Endothelial cell (in vitro differentiated cells): ENCODE measurements around the gene ZSCAN32. TPM values are rescaled to one million over a fixed set of nuclear protein-coding genes. Genes with fewer than 3 reads are reported as not detected.

Experiments
- DNase-seq: peaks from one replicate; pipeline ENCODE4 v3.0.0; 2021; ENCODE audit warnings: low spot score
- H3K27ac Mint-ChIP-seq: one replicate; pipeline ENCODE4 v1.8.0; 2021; ENCODE audit warnings: mixed read lengths, inconsistent platforms; ENCODE audit not compliant: unreplicated experiment
- H3K27me3 Mint-ChIP-seq: one replicate; pipeline ENCODE4 v1.8.0; 2021; ENCODE audit warnings: mild to moderate bottlenecking, moderate library complexity, mixed read lengths, inconsistent platforms; ENCODE audit not compliant: unreplicated experiment
- H3K36me3 Mint-ChIP-seq: one replicate; pipeline ENCODE4 v1.8.0; 2021; ENCODE audit warnings: mild to moderate bottlenecking, low read depth, mixed read lengths, inconsistent platforms; ENCODE audit not compliant: unreplicated experiment
- H3K4me1 Mint-ChIP-seq: one replicate; pipeline ENCODE4 v1.8.0; 2021; ENCODE audit warnings: mild to moderate bottlenecking, mixed read lengths, inconsistent platforms; ENCODE audit not compliant: unreplicated experiment
- H3K4me3 Mint-ChIP-seq: one replicate; pipeline ENCODE4 v1.8.0; 2021; ENCODE audit warnings: mild to moderate bottlenecking, mixed read lengths, inconsistent platforms; ENCODE audit not compliant: unreplicated experiment
- H3K9me3 Mint-ChIP-seq: one replicate; pipeline ENCODE4 v1.8.0; 2021; ENCODE audit warnings: mixed read lengths, inconsistent platforms; ENCODE audit not compliant: unreplicated experiment
- total RNA-seq: library from RNA; stranded (reverse); fragmentation: NEBNext Ultra II Directional; extraction: Animal tissue kit (Norgen Biotek cat#: 25700); gene quantifications from one replicate; pipeline ENCODE4 v1.2.1, GENCODE V29; 2021; ENCODE audit not compliant: unreplicated experiment
- TF ChIP-seq, protein P1 (sequence below): fragments of 200-600 bp; sonication (generic); IDR thresholded peaks from one replicate; pipeline ENCODE4 v1.5.0; 2021; ENCODE audit warnings: antibody characterized with exemption; ENCODE audit not compliant: unreplicated experiment

Gene ZSCAN32
- total RNA-seq, 1 donor from 2014 or later: 16.6 TPM

DNA sequence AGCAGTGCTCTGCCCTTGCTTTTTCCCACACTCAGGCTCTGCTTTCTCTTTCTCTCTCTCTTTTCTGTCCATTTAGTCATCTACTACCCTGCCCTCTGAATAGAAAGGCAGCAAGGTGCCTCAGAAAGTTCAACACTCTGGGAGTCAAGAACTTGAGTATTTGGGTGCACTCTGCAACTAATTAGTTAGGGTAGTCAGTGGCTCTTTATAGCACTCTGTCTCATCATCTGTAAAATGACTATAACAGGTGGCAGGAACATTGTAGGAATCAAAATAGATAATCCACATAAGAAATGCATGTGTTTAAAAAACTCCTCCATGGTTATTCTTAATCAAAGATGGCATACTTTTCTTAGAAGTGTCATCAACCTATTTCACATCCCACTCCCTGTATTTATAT is 37.9 kb downstream of the ZSCAN32 start:
- H3K4me3 Mint-ChIP-seq: no peak overlapping the region
- H3K27me3 Mint-ChIP-seq: no peaks in the 10 kb centered on the region
- TF ChIP-seq, protein P1, sequence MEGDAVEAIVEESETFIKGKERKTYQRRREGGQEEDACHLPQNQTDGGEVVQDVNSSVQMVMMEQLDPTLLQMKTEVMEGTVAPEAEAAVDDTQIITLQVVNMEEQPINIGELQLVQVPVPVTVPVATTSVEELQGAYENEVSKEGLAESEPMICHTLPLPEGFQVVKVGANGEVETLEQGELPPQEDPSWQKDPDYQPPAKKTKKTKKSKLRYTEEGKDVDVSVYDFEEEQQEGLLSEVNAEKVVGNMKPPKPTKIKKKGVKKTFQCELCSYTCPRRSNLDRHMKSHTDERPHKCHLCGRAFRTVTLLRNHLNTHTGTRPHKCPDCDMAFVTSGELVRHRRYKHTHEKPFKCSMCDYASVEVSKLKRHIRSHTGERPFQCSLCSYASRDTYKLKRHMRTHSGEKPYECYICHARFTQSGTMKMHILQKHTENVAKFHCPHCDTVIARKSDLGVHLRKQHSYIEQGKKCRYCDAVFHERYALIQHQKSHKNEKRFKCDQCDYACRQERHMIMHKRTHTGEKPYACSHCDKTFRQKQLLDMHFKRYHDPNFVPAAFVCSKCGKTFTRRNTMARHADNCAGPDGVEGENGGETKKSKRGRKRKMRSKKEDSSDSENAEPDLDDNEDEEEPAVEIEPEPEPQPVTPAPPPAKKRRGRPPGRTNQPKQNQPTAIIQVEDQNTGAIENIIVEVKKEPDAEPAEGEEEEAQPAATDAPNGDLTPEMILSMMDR: no peak
- no peaks in the 10 kb centered on the region for H3K4me1 Mint-ChIP-seq
- no peak for DNase-seq
- H3K36me3 Mint-ChIP-seq: peaks cover 3% of the 10 kb centered on the region
- H3K9me3 Mint-ChIP-seq: no peaks in the 10 kb centered on the region
- H3K27ac Mint-ChIP-seq: no peak overlapping the region

DNA sequence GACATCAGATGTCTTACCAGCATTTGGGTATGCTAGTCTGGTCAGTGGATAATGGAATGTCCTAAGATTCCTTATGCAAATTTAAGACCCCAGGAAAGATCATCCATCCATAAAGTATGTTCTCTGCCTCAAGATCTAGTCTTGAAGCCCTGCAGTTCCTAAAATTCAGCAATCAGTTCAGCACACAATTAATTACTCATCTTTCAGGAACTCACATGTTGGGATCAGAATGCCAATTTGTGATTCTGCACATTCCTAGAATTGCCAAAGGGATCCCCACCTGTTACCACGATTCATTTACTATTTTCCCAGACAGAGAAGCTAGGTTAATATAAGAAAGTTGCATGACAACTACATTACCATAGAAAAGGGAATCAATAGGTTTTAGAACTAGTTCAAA is 41.9 kb downstream of the ZSCAN32 start:
- no peak for DNase-seq
- Mint-ChIP-seq H3K27ac (no peak overlapping the region), H3K4me1 (no peaks in the 10 kb centered on the region), H3K9me3 (peaks cover 7% of the 10 kb centered on the region), H3K36me3 (peaks cover 5% of the 10 kb centered on the region), H3K4me3 (no peak overlapping the region), H3K27me3 (no peaks in the 10 kb centered on the region)
- TF ChIP-seq, protein P1: no peak

DNA sequence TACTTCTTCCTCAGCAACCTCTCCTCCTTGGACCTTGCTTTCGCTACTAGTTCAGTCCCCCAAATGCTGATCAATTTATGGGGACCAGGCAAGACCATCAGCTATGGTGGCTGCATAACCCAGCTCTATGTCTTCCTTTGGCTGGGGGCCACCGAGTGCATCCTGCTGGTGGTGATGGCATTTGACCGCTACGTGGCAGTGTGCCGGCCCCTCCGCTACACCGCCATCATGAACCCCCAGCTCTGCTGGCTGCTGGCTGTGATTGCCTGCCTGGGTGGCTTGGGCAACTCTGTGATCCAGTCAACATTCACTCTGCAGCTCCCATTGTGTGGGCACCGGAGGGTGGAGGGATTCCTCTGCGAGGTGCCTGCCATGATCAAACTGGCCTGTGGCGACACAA is 44.7 kb downstream of the ZSCAN32 start:
- DNase-seq: no peak
- TF ChIP-seq, protein P1: no peak
- Mint-ChIP-seq H3K27me3 (no peaks in the 10 kb centered on the region), H3K9me3 (peaks cover 7% of the 10 kb centered on the region), H3K4me3 (no peak overlapping the region), H3K27ac (no peak overlapping the region), H3K4me1 (no peaks in the 10 kb centered on the region), H3K36me3 (peaks cover 5% of the 10 kb centered on the region)

DNA sequence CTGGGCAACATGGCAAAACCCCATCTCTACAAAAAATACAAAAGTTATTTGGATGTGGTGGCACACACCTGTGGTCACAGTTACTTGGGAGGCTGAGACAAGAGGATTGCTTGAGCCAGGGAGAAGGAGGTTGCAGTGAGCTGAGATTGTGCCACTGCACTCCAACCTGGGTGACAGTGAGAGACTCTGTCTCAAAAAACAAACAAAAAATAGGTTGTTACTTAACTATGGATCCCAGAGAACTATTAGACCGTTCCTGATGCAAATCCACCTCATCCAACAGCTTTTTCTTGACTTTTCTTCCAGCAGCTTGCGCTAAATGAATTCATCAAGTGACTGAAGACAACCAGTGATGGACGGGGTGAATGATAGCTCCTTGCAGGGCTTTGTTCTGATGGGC is 45.2 kb downstream of the ZSCAN32 start, which contains the start of gene OR2C1:
TSS of gene OR2C1 (plus strand) at position 301 of the 400 bp plus-strand sequence. CDS start at position 353, 52 bp downstream.
- Mint-ChIP-seq H3K27ac (no peak within 1 kb of the TSS), H3K4me1 (no peaks in the 10 kb centered on the region)
- TF ChIP-seq, protein P1: no peak

DNA sequence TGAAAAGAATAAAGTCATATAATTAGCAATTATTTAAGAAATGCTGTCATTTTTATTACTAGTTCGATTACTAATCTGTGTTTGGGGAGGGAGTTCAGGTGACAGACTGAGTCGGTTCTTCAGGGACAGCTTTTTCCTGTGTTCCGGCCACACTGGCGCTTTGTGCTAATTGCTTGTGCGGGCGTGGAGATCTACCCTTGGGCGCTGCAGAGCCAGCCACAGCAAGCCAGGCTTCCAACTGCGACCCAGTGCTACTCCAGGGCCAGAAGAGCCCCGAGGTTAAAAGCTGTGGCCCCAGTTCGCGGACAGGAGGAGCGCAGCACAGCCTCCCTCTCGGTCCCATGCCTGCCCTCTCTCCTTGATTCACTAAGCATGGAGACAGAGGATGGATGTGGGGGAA is 51.6 kb downstream of the ZSCAN32 start:
- no peaks in the 10 kb centered on the region for H3K4me1 Mint-ChIP-seq

More for the DNA sequence above, 45.2 kb downstream of the ZSCAN32 start, which contains the start of gene OR2C1:
- no peak within 1 kb of the TSS for H3K4me3 Mint-ChIP-seq
- H3K27me3 Mint-ChIP-seq: no peaks in the 10 kb centered on the region
- peaks cover 5% of the 10 kb centered on the region for H3K36me3 Mint-ChIP-seq
- DNase-seq: no peak
- peaks cover 7% of the 10 kb centered on the region for H3K9me3 Mint-ChIP-seq

More for the DNA sequence above, 51.6 kb downstream of the ZSCAN32 start:
- Mint-ChIP-seq H3K4me3 (no peak overlapping the region), H3K27me3 (peaks cover 2% of the 10 kb centered on the region), H3K27ac (no peak overlapping the region), H3K36me3 (no peaks in the 10 kb centered on the region), H3K9me3 (no peaks in the 10 kb centered on the region)
- TF ChIP-seq, protein P1: no peak
- DNase-seq: no peak
